EL (cell line): ENCODE data around the gene YARS1.

Experiments
- DNase-seq: peaks from one replicate; pipeline ENCODE4 v3.0.0-alpha.2; 2016

The YARS1 gene

DNA sequence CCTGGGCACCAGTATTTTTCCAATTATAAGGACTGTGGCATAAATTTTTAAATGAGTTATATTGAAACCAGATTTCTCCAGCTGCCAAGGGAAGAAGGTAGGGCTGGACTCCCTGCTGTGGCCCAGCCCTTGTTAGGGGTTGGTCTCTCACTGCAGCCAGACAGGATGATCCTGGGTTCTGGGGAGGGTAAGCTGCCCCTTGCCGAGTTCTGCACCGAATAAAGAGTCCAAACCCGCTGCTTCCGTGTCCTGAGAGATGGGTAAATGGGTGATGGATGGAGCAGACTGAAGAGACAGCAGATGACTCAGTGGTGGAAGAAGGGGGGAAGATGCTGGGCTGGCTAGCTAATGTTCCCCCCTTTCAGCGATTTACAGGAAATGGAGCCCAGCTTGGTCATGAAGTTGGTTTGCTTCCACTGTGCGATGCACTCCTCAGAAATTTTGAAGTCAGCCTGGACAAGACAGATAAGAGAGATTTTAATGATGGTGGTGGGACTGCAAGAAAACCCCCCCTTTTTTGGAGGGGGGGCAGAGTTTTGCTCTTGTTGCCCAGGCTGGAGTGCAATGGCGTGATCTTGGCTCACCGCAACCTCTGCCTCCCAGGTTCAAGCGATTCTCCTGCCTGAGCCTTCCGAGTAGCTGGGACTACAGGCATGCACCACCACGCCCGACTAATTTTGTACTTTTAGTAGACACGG, 41.4 kb downstream of the YARS1 start:
- peak; percentile 64 for DNase-seq

DNA sequence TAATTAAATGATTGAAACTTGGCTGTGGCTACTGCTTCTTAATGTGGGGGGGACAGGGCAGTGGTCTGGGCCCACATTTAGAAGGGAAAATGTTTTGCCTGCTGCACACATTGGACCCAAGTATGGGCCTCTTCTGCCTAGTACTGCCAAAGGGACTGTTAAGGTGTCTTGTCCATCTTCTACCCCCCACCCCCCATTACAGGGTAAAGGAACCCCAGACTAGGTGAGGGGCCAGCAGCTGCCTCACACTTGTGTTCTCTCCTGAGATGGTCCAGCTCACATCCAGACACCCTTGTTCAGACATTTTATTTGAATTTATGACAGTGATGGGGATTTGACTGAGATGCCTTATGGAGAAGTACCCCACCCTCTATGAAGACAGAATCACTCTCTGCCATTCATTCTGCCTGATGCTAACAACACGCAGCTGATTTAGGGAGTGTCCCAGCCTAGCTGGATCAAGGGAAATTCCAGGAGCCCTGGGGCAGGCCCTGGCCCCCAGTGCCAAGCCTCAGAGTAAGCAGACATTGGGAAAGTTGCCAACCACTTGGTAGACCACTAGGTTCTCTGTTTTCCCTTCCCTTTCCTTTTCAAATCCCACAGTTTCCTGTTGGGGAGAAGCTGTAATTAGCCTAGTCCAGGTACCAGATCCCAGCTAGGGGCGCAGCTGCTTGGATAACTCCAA, 42.1 kb downstream of the YARS1 start:
- peak; percentile 82 for DNase-seq

DNA sequence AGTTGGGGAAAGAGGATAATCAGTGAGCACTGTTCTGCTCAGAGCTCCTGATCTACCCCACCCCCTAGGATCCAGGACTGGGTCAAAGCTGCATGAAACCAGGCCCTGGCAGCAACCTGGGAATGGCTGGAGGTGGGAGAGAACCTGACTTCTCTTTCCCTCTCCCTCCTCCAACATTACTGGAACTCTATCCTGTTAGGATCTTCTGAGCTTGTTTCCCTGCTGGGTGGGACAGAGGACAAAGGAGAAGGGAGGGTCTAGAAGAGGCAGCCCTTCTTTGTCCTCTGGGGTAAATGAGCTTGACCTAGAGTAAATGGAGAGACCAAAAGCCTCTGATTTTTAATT, 42.7 kb downstream of the YARS1 start:
- DNase-seq = no peak

DNA sequence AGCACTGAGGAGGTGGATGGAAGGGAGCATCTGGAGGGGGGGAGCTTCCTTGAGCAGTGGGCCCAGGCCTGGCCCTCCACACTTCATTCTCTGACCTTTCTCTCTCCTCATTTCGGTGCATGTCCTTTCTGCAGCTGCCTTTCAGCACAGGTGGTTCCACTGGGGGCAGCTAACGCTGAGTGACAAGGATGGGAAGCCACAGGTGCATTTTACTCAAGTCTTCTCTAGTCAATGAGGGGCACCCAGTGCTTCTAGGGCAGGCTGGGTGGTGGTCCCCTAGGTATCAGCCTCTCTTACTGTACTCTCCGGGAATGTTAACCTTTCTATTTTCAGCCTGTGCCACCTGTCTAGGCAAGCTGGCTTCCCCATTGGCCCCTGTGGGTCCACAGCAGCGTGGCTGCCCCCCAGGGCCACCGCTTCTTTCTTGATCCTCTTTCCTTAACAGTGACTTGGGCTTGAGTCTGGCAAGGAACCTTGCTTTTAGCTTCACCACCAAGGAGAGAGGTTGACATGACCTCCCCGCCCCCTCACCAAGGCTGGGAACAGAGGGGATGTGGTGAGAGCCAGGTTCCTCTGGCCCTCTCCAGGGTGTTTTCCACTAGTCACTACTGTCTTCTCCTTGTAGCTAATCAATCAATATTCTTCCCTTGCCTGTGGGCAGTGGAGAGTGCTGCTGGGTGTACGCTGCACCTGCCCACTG, 43.2 kb downstream of the YARS1 start:
- DNase-seq = no peak

DNA sequence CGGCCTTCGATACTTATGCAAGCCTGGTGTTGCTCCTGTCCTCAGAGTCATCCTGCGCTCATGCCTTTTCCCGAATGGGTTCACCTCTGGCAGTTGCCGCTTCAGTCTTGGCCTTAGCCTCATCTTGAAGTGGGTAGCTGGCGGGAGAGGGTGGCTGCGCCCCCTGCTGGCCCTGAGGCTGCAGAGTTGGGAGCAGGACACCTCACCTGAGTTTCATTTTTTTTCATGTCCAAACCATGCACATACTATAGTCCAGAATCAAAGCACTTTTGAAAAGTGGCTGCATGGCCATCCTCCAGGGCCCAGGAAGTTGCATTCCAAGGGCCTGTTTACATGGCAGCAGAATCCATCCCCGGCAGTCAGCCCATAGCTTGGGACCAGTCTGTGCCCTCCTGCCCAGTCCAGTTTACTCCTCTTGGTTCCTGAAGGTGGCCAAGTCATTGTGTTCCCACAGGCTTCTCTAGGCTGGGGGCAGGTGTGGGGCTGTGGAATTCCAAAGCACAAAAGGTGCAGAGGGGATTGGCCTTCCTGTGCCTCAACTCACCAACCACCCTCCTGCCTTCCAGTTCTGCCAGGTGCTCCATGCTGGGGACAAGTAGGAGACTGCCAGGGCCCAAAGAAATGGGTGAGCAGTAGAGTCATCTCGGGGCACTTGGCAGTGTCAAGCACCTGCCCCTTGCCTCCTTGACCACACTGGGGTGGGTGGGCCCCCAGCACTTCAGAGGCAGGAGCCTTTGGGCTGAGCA, 44.0 kb downstream of the YARS1 start:
- DNase-seq = peak; percentile 72

DNA sequence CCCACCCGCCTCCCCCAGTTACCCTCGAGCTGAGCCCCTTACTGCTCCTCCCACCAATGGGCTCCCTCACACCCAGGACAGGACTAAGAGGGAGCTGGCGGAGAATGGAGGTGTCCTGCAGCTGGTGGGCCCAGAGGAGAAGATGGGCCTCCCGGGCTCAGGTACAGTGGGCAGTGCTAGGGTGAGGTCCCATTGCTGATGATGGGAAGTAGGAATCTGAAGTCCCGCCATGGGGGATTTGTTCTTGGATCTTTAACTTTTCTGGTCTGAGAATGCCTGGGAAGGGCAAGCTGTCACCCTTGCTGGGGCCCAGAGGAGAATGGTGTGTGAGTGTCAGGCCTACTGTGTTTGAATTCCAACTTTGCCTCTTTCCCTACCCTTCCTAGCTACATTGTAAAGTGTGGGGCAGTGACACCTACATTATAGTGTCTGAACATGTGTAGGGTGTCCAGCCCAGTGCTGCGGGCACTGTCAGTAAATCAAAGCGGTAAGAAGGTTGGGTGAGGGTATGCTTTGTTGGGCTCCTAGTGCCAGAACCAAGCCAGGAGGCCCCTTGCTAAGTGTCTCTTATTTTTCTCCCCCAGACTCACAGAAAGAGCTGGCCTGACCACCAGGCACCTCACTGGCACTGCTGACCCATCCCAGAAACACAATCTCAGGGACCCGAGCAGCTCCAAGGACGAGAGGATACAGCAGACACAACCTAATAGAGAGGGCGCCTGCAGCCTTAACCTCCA, 44.7 kb downstream of the YARS1 start:
- DNase-seq = no peak

DNA sequence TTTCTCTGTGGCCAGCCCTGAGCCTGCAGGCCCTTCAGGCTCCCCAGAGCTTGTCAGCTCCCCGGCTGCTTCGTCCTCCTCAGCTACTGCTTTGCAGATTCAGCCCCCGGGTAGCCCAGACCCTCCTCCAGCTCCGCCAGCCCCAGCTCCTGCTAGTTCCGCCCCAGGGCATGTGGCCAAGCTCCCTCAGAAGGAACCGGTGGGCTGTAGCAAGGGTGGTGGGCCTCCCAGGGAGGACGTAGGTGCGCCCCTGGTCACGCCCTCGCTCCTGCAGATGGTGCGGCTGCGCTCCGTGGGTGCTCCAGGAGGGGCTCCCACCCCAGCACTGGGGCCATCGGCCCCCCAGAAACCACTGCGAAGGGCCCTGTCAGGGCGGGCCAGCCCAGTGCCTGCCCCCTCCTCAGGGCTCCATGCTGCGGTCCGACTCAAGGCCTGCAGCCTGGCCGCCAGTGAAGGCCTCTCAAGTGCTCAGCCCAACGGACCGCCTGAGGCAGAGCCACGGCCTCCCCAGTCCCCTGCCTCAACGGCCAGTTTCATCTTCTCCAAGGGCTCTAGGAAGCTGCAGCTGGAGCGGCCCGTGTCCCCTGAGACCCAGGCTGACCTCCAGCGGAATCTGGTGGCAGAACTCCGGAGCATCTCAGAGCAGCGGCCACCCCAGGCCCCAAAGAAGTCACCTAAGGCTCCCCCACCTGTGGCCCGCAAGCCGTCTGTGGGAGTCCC, 45.4 kb downstream of the YARS1 start:
- DNase-seq = no peak

DNA sequence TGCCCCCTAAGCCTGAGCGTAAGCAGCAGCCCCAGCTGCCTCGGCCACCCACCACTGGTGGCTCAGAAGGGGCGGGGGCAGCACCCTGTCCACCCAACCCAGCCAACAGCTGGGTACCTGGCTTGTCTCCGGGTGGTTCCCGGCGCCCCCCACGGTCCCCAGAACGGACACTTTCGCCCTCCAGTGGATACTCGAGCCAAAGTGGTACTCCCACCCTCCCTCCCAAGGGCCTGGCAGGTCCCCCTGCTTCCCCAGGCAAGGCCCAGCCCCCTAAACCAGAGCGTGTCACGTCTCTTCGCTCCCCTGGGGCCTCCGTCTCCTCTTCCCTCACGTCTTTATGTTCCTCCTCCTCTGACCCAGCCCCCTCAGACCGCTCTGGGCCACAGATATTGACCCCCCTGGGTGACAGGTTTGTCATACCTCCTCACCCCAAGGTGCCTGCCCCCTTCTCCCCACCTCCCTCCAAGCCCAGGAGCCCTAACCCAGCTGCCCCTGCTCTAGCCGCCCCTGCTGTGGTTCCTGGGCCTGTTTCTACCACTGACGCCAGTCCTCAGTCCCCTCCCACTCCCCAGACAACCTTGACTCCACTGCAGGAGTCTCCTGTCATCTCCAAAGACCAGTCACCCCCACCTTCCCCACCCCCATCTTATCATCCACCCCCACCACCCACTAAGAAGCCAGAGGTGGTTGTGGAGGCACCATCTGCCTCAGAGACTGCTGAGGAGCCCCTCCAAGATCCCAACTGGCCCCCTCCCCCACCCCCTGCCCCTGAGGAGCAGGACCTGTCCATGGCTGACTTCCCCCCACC, 46.2 kb downstream of the YARS1 start:
- no peak for DNase-seq

DNA sequence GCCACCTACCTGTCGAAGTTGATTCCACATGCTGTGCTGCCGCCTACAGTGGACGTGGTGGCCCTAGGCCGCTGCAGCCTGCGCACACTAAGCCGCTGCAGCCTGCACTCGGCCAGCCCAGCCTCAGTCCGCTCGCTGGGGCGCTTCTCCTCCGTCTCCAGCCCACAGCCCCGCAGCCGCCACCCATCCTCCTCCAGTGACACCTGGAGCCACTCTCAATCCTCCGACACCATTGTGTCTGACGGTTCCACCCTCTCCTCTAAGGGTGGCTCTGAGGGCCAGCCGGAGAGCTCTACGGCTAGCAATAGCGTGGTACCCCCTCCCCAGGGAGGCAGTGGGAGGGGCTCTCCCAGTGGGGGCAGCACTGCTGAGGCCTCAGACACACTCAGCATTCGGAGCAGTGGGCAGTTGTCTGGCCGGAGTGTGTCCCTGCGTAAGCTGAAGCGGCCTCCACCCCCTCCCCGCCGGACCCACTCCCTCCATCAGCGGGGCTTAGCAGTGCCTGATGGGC, 46.9 kb downstream of the YARS1 start:
- DNase-seq = no peak

DNA sequence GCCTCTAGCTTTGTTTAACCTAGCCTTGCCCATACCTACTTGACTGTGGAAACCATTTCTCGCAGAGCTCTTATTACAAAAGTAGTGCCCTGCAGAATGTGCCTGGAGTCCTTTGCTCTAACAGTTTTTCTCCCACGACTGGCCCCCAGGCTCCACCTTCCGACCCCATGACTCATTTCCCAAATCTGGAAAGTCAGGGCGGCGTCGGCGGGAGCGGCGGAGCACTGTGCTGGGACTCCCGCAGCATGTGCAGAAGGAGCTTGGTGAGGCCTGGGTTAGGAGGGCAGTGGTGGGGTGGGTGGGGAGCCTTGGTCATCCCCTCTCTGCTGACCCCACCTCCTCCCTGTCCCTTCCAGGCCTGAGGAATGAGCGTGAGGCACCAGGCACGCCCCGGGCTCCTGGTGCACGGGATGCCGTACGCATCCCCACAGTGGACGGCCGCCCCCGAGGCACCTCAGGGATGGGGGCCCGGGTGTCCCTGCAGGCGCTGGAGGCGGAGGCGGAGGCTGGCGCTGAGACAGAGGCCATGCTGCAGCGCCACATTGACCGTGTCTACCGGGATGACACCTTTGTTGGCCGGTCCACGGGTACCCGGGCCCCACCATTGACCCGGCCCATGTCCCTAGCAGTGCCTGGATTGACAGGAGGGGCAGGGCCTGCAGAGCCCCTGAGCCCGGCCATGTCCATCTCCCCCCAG, 47.5 kb downstream of the YARS1 start:
- peak; percentile 79 for DNase-seq

DNA sequence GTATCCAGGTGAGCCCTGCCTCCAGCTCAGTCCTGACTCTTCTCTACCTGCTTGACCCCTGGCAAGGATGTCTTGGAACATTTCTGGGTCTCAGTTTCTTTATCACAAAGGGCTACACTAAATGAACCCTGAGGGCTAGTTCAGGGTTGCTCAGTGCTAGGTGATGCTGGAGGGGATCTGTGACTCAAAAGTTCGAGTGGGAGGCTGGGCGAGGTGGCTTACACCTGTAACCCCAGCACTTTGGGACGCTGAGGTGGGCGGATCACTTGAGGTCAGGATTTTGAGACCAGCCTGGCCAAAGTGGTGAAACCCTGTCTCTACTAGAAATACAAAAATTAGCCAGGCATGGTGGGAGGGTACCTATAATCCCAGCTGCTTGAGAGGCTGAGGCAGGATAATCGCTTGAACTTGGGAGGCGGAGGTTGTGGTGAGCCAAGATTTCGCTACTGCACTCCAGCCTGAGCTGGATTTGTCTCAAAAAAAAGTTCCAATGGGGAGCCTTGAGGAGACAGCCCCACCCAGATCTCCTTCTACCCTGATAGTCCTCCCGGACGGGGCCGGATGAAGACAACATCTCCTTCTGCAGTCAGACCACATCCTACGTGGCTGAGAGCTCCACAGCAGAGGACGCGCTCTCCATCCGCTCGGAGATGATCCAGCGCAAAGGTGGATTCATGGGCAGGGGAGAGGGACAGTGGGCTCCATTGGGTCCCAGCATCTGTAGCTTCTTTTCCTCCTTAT, 48.9 kb downstream of the YARS1 start:
- no peak for DNase-seq

DNA sequence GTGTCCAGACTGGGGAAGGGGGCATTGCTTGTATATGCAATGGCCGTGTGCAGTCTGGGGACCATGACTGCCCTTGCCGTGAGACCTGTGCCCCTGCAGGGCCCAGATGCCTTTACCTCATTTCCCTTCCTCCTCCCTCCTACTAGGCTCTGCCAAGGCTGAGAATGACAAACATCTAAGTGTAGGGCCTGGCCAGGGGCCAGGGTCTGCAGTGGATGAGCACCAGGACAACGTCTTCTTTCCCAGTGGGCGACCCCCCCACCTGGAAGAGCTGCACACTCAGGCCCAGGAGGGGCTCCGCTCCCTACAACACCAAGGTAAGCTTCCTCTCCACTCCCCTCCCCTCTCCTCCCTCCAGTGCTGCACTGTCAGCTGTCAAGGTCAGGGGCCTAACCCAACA, 49.5 kb downstream of the YARS1 start:
- DNase-seq = no peak

DNA sequence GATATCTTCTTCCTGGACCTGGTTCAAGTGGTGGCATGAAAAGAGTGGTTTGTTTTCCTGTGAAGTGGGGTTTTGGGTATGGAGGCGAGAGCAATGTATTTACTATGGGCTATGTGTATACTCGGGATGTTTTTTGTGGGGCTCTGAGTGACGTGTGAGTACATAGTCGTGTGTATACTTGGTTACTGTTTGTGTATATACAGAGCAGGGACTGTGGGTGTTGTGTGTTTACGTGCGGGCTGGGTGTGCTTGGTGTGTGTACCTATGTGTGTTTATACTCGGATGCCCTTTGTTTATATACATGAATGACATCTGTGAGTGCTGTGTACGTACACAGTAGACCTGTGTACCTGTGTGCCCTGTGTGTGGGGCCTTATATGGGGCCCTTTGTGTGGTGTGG, 50.0 kb downstream of the YARS1 start:
- no peak for DNase-seq

DNA sequence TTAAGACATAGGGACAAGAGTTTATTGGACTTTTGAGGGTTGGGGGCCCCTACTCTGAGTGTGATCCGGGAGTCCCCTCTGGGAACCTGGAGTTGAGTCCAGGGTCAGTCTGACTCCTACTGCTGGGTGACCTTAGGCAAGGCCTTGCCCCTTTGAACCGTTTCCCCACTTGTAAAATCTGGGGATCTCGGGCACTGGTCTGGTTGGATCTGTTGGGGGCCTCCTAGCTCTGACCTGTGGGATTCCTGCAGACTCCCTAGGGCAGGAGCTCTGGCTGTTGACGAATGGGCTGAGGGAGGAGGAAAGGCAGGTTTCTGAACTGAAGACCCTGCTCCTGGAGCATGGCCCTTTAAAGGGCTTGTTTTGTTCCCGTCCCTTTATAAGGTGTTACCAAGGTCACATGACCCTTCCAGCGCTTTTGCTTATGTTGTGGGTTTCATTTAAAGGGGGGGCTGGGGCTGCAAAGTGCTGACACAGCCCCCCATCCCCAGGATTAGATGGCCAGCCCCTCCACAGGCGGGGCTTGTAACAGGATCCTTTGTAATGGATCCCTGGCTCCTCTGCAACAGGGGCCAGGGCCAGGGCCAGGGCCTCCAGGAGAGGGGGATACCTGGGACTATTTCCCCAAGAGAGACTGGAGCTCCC, 50.7 kb downstream of the YARS1 start:
- no peak for DNase-seq

DNA sequence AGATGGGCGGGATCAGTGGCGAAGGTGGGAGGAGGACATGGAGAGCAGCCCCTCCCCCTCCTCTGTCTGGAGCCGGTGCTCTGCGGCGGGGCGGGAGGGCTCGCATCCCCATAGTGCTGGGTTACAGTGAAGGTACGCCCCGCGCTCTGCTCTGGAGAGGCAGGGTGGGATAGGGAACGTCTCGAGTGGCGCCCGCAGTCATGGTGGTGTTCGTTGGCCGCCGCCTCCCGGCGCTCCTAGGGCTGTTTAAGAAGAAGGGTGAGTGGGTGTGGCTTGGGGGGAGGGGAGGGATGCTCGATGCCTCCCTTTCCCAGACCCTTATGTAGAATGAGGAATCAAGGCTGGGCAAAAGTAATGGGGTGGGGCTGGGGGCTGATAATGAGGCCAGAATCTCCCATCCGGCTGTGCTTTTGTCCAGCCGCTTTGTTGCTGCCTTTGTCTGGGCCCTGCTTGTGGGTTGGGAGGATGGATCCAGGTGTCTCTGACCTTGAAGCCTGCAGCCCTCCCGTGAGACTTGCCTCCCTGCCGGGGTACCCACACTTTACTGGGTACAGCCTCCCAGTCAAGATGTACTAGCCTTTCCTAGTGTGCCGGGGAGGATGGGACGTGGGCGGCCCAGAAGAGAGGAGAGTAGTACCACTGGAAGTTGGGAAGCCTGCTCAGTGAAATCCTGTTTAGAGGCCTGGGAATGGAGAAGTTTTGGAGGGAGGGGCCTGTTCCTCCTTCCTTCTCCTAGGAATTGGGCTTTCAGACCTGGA, 51.4 kb downstream of the YARS1 start:
- no peak for DNase-seq

DNA sequence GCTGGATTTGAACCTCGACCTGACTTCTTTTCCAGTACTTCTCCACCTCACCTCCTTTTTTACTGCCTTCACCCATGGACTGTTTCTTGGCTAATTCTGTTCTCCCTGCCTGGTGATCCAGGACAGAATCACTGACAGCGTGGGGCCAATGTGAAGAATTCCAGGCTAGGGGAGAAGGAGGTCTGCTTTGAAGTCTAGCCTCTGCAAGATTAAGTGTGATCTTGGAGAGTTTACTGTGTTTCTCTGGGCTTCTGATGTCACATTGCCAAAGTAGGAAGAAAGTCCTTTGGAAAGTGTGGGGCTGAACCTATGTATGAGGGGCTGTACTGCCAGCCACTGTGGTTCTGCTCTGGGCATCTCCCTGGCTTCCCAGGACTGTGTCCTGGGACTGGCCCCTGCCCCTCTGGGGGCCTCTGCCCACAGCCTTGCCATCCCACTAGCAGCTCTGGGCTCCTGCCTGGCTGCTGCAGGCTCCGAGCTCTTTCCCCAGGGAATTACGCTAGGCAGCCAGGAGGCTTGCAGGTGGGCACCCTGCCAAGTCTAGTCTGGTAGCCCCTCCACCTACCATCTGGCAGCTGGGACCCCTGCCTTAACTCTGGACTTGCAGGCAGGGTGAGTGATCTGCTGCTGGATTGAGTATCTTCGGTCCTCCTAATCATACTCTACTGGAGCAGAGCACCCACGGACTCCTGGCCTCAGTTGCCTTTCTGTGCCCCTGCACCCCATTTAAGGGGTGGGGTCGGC, 52.2 kb downstream of the YARS1 start:
- DNase-seq = no peak

DNA sequence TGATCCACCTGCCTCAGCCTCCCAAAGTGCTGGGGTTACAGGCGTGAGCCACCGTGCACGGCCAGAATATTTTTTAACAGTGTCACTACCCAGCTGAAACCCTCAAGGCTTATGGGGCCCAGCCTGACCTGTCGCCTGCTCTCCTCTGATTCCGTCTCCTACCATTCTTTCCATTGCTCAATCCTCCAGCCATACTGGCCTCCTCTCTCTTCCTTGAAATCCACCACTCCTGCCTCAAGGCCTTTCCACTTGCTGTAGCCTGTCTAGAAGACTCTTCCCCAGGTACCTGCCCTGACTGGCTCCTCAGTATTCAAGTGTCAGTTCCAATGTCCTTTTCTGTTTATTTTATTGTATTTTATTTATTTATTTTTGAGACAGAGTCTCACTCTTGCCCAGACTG, 53.9 kb downstream of the YARS1 start:
- no peak for DNase-seq

DNA sequence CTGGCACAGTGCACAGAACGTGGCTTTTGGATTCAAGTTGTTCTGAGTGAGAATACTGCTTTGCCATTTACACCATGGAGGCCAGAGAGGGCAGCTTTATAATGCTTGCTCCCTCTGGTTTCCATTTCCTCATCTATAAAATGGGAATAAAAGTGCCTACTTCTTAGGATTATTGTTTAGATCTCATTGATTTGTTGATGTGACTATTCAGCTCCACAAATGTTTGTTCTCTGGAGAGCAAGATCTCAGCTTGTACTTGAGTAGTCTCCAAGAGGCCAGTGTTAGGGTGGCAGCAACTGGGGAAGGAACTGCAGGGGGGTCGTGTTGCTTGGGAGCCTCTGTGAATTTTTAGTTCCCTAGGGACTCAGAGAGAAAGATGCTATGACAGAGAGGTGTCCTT, 55.2 kb downstream of the YARS1 start:
- DNase-seq = no peak
